T-helper 9 cell (primary cell): Measurements from ENCODE around the gene EIF3L.
A peak's percentile ranks its signal among the peaks of the same experiment; 100 is the strongest.

ENCODE experiments used
- DNase-seq: peaks from one replicate; pipeline ENCODE4 v3.0.0-alpha.2; 2020

The EIF3L gene

DNA sequence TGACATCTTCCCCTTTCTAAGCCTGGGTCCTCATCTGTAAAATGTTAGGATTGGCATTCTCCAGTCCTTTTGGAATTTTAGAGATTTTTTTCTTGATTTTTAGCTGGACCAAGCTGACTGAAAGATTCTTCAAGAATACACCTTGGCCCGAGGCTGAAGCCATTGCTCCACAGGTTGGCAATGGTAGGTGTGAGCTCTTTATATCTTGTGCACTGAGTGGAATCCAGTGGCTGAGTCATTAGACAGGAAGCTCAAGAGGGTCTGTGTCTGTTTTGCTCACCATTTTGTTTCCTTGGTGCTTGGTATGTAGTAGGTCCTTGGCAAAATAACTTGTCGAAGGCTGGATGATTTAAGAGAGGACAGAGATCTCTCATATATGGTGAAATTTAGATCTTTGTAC, 6.2 kb downstream of the EIF3L start:
- no peak for DNase-seq

DNA sequence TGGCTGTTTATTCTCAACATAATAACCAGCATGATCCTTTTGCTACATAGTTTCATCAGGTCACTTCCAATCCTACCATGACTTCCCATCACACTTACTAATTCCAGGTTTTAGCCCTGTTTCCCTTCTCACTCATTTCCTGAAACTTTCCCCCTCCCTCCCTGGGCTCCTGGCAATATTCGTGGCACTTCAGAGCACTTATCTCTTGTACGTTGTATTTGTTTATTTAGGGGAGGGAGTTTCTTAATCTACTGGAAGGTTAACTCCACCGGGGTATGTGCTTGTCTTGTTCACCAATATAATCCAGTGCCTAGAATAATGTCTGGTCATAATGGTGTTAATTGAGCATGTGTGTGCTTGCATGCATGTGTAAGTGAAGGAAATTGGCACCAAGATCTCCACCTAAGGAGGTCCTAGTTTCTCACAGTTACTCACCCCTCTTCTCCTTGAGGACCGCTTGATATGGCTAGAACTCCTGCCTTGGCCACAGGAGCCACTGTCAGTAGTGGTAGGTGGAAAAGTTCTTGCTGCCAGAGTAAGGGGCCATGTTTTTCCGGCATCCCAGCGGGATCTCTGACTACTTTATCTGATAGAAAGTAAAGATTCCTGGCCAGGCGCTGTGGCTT, 11.7 kb downstream of the EIF3L start:
- no peak for DNase-seq

DNA sequence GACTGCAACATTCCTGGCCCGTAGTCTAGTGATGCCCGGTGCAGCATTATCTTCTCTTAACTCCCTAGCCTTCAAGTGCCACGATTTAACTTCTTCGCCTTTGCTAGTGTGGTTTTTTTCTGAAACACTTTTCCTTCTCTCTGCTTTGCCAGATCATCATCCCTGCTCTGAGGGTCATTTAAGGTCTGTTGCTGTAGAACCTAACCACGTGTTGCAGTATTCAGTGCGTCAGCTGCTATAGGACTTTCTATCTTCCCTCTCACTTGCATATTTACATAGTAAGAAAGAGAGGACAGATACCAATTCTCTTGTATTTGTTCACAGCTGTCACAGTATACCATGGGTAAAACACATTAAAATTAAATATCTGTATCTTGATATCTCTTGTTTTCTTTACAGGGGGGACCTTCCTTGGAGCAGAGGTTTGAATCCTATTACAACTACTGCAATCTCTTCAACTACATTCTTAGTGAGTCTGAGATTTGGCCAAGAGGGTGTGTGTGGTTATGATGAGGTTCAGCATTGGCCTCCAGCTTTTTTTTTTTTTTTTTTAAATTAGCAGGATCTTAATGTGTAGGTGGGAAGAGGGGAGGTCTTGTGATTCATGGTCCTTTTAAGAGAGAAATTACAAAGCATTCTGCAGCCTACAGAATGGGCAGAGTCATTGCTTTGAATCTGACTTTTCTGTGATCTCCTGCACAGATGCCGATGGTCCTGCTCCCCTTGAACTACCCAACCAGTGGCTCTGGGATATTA, 13.5 kb downstream of the EIF3L start:
- no peak for DNase-seq

- DNase-seq = no peak
Observed at GRCh38 chr22:37865510-37865909, 16.3 kb downstream of the EIF3L start.

GRCh38 chr22:37870273-37870672, 21.1 kb downstream of the EIF3L start:
- DNase-seq = no peak

DNA sequence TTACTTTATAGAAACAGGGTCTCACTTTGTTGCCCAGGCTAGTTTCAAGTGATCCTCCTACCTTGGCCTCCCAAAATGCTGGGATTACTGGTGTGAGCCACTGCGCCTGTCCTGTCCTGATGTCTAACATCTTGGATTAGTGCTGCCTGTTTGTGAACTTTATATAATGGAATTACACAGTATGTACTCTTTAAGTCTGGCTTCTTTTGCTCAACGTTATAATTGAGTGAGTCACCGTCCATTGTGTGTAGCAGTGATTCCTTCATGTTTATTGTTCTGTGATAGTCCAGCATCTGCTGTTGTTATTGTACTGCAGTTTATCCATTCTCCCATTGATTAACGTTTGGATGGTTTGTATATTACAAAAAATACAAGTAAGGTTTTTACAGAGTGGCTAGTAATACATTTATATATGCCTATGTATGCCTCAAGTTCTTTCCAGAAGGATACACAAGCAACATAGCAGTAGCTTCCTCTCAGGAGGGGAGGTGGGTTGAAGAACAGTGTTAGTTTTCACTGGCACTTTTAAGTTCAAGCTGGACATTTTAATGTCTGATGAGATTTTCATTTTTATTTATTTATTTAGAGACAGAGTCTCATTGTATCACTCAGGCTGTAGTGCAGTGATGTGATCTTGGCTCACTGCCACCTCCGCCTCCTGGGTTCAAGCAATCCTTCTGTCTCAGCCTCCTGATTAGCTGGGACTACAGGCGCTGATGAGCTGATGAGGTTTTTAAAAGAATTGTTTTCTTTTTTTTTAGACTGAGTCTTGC, 31.6 kb downstream of the EIF3L start:
- DNase-seq = no peak

DNA sequence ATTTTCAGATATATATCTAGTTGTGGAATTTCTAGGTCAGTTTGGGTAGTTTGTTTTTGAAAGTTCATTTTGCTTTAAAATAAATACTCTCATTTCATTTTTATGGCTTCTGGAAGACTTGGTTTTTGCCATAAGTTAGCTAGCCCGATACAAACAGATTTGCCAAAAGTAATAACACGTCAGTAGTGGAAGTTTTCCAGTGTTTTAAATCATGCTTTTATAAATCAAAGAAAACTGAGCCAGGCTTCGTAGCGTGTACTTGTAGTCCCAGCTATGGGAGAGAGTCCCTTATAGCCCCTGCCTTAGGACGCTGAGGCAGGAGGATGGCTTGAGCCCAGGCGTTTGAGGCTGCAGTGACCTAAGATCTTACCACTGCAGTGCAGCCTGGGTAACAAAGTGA, 35.2 kb downstream of the EIF3L start:
- no peak for DNase-seq

DNA sequence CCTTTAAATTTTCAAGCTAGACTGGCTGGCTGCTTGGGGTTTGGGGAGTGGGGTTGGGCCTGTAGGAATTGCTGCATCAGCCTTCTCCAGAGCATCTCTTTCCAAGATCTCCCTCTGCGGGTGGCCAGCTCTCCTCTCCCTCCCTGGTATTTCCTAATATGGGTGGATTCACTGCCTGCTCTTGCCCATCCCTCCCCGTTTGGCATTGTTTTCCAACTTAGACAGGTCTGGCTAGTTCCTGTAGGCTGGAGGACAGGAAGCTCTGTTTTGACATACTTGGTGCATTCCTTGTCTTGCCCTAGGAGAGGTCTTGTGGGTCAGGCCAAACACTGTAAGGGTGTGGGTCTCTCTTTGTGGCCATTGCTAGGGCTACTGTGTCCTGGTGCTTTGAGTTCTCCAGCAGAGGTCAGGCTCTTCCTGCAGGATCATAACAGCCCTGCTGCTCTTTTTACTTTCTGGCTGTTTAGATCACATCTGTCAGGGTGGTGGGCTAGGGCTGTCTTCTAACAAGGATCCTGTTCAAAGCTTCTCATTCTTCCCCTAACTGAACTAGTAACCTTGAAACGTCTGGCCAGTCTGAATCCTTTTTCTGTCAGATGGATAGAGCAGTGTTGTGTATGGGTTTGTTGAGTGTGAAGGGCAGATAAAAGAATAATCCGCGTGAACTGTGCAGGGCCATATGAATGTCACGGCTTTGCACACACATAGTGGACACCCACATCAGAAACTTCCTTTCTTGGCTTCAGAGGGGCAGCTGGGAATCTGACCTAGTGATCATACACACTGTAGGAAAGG, 38.6 kb downstream of the EIF3L start:
- no peak for DNase-seq

GRCh38 chr22:37891926-37892325, 42.7 kb downstream of the EIF3L start:
- no peak for DNase-seq

GRCh38 chr22:37892566-37893335, 43.5 kb downstream of the EIF3L start:
- DNase-seq = no peak

DNA sequence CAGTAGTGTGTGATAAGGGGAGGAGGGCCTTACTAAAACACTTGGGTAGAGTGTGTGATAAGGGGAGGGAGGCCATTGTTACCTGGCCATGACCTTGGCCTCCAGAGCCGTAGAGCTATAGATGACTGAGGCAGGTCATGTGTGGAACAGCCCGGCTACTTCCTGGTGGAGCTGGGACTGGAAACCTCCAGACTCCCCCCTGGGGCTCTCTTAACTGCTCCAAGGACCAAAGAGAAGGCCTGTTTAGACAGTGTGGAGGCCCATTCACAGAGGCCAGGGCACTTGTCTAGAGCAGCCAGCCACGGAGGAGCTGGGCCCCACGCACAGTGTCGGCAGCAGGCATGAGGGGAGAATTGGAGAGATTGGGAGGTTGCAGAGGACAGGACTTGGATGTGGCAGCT, 44.4 kb downstream of the EIF3L start:
- DNase-seq = no peak

- DNase-seq = no peak
Observed at GRCh38 chr22:37894939-37895670, 45.9 kb downstream of the EIF3L start.

DNA sequence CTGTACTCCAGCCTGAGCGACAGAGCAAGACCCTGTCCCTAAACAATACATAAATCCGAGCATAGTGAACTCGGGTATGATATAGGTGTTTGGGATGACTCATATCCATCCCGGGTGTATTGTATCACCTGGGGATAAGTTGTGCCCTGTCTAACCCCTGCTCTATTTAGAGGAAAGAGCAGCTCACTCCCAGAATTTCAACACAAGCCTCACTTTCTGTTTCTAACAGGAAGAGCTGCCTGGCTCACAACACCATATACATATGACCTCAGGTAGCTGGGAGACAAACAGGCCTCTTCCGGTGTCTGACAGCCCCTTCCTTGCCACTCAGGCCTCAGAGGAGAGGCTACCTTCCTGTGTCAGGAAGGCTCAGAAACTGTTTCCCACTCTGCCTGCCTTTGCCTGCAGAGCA, 47.0 kb downstream of the EIF3L start:
- peak; percentile 26 for DNase-seq

DNA sequence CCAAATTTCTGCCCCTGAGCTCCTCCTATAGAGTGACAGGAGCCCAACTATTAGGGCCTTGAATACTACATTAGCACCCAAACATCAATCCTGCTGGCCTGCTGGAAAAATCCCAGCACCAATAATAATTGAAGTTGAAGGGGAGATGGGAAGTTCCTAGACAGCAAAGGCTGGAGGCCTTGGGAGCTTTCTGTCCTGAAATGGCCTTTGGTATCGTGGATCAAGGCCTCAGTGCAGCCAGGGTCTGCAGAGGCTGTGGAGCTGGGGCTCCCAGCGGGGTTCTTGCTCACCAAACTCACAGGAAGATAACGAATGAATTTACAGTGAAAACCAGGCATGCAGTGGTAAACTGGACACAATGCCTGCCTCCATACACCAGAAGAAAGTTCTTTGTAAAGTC, 47.7 kb downstream of the EIF3L start:
- DNase-seq = no peak

GRCh38 chr22:37897807-37898206, 48.6 kb downstream of the EIF3L start:
- no peak for DNase-seq

DNA sequence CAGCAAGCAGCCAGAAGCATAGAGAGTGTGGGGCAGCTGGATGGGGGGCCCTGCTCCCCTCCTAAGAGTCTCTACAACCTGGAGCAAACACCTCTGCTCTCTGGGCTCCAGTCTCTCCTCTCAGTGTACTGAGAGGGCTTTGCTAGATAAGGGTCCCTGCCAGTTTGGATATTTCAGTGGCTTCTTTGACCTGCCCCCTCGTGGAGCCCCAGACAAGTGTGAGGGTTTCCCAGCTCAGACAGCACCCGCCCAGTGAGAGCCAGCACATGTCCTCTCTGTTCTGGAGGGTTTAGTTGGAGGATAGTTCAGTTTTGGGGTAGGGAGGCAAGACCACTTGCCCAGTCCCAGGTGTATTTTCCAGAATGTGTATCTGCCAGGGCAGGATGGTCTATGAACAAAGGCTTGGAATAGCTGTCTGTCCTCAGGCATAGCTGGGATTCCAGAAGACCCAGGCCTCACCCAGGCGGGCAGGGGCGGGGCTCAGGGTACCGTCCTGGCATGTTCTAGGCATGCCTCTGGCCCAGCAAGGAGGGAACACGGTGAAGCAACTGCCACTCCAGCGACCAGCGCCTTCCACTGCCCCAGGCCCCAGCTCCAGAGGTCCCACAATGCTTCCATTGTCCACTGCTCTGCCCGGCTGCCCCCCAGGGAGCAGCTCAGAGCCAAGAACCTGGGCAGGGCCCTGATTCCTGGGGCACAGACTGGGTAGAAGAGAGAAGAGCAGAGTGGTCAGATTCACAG, 49.4 kb downstream of the EIF3L start:
- DNase-seq = no peak

- DNase-seq = no peak
Observed at GRCh38 chr22:37904572-37905533, 55.6 kb downstream of the EIF3L start.

- DNase-seq = peak; percentile 56
Observed at GRCh38 chr22:37905534-37906363, 56.5 kb downstream of the EIF3L start, which contains the start of gene MICALL1. MICALL1 (plus strand) TSS chr22:37906297; CDS start chr22:37906423, 126 bp downstream.
